Urinary bladder (tissue), 4 donors: ENCODE measurements around the gene CARMIL1. TPM values are rescaled to one million over a fixed set of nuclear protein-coding genes. Genes with fewer than 3 reads are reported as not detected.

ENCODE experiments used
- DNase-seq: peaks from one replicate; pipeline ENCODE4 v3.0.0-alpha.2; 2015; ENCODE audit errors: extremely low spot score
- H3K27ac ChIP-seq: one replicate; pipeline ENCODE4 v1.5.1; 2013; ENCODE audit warnings: low read depth, mild to moderate bottlenecking, moderate library complexity
- H3K36me3 ChIP-seq: one replicate; pipeline ENCODE4 v1.6.1; 2013; ENCODE audit warnings: mild to moderate bottlenecking, moderate library complexity; ENCODE audit not compliant: insufficient read depth
- H3K4me1 ChIP-seq: one replicate; pipeline ENCODE4 v1.6.1; 2013; ENCODE audit warnings: mild to moderate bottlenecking, moderate library complexity; ENCODE audit not compliant: insufficient read depth
- H3K4me3 ChIP-seq: one replicate; pipeline ENCODE4 v1.5.1; 2013; ENCODE audit warnings: low read depth, low read length
- WGBS: extraction: QIAGEN DNeasy Blood & Tissue Kit; methylation state at CpG from one replicate; pipeline ENCODE4 v1.1.7; 2013; 5-methylcytosine and 5-hydroxymethylcytosine counted together
- polyA plus RNA-seq: library from polyadenylated mRNA; stranded (reverse); fragments of 200-250 nt; gene quantifications from one replicate; pipeline ENCODE4 v1.2.3, GENCODE V29; 2013
- total RNA-seq: library from RNA; depleted of rRNA; stranded (reverse); fragments of >200 nt; gene quantifications from one replicate; pipeline ENCODE4 v1.2.3, GENCODE V29; 2014
- donor health status: healthy with polysubstance abuse.
- donor health status: healthy.

The CARMIL1 gene
- total and polyA plus RNA-seq, 2 donors = 11.1 to 26.5 TPM

DNA sequence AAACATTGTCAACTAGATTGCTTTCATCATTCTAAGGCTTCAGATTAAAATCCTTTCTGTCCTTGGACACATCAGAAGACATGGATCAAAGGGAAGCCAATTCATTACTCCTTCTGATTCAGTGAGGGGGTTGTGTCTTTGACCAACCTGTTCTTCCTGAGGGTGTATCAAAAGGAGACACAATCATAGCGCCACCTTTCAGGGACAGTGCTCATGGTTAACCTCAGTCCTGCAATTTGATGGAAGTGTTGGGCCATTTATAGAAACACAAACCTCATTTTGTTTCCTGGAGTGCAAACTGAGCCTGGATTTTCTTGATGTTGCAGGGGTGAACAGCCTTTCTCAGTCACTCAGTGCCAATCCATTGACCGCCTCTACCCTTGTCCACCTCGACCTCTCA is 209.0 kb downstream of the CARMIL1 start:
- no peak for DNase-seq
- Histone ChIP-seq H3K27ac (no peak overlapping the region), H3K36me3 (no peaks in the 10 kb centered on the region), H3K4me1 (no peaks in the 10 kb centered on the region), H3K4me3 (no peak overlapping the region)
- WGBS = 94% methylated on average over 3 of the region's 3 CpGs

DNA sequence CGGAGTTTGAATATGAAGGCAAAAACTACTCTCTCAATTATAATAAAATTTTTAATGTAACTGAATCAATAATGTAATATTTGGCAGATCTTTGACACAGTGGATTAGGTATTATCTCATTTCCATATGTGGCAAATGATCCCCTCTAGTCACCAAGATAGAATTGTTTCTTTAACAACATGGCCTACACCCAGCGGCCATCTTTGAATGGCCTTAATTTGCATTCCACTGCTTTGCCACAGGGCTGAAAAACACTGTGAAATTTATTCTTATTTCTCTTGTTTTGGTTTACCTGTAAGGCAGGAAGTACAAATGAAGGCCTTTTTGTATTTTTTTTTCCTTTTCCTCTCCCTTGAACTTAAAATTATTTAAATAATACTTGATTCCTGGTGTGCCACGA is 210.2 kb downstream of the CARMIL1 start:
- H3K36me3 ChIP-seq = no peaks in the 10 kb centered on the region
- no peak for DNase-seq
- 80% methylated on average over 3 of the region's 3 CpGs for WGBS
- H3K27ac ChIP-seq = no peak overlapping the region
- no peaks in the 10 kb centered on the region for H3K4me1 ChIP-seq
- no peak overlapping the region for H3K4me3 ChIP-seq

DNA sequence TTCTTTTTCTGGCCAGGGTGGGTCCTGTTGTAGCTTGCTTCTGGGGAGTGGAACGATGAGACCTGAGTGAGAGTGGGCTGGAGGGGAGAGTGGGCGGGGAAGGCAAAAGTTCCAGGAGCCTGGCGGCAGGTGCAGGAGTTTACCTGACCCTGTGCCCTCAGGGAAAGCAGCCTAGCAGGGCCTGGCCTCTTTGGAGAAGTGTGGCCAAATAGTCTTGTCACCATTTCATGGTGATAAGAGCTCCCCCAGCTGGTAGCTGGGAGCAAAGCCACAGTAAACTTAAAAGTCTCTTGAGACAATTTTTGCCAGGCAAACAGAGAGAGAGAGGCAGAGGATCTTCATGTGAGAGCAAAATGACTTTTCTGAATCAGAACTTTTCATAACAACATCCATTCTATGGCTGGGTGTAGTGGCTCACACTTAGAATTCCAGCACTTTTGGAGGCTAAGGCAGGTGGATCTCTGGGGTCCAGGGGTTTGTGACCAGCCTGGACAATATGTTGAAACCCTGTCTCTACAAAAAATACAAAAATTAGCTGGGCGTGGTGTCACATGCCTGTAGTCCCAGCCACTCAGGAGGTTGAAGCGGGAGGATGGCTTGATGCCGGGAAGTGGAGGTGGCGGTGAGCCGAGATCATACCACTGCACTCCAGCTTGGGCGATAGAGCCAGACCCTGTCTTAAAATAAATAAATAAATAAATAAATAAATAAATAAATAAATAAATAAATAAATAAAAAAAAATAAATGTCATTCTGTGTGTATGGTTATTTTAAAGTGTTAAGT is 211.0 kb downstream of the CARMIL1 start:
- peaks cover 2% of the 10 kb centered on the region for H3K36me3 ChIP-seq
- H3K4me3 ChIP-seq = no peak overlapping the region
- DNase-seq = peak; percentile 42
- WGBS = 68% methylated on average over 9 of the region's 9 CpGs
- no peak overlapping the region for H3K27ac ChIP-seq
- no peaks in the 10 kb centered on the region for H3K4me1 ChIP-seq

DNA sequence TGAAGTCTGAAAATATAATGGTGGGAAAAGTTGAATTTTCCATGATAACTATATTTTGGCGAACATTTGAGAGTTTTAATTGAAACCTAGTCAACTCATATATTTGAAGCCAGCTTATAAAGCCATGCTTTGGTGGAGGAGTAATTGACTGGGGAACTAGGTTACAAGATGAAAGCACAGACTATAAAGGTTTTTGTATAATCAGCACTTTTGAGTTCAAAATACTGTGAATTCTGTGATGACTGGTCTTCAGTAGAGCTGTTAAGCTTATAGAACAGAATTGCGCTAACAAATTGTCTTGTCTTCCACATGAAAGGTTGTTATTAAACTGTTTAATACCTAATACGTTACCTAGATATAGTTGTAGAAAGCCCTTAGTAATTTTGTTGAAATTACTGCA is 213.8 kb downstream of the CARMIL1 start:
- WGBS = 98% methylated on average over 3 of the region's 3 CpGs
- no peak for DNase-seq
- H3K4me3 ChIP-seq = no peak overlapping the region

DNA sequence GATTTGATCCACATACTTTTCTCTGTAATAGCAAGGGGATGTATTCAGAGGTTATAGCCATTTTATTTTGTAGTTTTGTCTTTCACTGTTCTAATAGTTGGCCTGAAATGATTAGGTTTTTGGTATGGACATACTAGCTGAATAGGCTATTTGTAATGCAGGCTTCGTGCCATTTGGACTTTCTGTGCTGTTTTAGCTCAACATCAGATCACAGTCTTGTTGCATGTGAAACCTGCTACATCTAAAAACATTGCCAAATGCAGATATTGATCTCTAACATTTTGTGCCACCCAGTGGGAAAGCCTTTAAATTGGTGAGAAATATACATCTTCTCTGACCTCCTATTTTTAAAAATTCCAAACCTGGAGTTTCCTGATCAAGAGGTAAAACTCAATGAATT is 215.3 kb downstream of the CARMIL1 start:
- DNase-seq = no peak
- WGBS = 86% methylated on average over 1 of the region's 1 CpG
- Histone ChIP-seq H3K4me3 (no peak overlapping the region), H3K4me1 (no peaks in the 10 kb centered on the region), H3K27ac (no peak overlapping the region), H3K36me3 (peaks cover 2% of the 10 kb centered on the region)

More for the DNA sequence above, 213.8 kb downstream of the CARMIL1 start:
- H3K27ac ChIP-seq = no peak overlapping the region
- peaks cover 2% of the 10 kb centered on the region for H3K36me3 ChIP-seq
- H3K4me1 ChIP-seq = no peaks in the 10 kb centered on the region

DNA sequence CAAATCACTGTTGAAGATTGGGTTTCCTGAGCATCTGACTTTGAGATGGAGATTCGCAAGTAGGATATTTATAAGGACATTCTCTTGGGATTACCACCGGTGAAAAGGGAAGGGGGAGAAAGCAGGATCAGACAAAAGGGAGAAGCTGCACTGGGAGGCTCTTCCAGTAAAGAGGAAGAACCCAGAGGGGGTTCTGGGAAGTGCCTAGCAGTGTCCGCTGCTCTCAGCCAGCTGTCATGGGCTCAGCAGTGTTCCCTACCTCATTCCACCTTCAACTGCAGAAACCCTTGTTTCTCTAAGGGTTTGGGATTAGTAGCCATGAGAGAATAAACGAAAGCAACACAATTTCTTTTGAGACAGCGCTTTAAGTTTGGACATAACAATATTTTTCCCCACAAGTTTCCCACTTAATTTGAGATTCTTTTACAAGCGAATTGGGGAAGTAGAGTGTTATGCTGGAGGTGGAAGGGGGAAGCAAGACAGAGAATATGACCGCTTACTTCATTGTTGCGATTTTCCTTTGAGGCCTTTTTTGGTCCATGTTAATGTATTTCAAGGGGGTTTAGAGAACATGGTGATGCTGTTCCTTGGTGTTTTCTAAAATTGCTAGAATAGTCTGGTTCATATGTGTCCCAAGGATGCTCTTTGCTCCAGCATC is 218.3 kb downstream of the CARMIL1 start:
- 87% methylated on average over 8 of the region's 8 CpGs for WGBS
- no peak overlapping the region for H3K4me3 ChIP-seq
- no peak overlapping the region for H3K27ac ChIP-seq
- no peak for DNase-seq
- no peaks in the 10 kb centered on the region for H3K4me1 ChIP-seq
- H3K36me3 ChIP-seq = peaks cover 2% of the 10 kb centered on the region

DNA sequence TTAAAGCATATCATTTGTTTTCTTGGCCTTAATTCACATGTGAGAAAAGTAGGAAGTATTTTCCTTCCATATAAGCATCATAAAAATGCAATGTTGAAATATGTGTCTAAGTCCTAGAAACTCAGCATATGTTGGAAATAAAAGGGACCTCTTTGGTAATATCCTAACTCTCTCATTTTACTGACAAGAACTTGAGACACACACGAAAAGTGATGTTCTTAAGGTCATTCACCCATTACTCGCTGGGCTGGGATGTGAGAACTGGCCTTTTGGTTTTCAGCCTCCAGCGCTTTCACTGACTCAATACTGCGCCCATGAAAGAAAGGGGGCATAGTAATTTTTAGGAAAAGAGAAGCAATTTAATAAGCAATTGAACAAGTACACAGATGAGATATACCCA is 219.3 kb downstream of the CARMIL1 start:
- 85% methylated on average over 4 of the region's 4 CpGs for WGBS
- DNase-seq = no peak

DNA sequence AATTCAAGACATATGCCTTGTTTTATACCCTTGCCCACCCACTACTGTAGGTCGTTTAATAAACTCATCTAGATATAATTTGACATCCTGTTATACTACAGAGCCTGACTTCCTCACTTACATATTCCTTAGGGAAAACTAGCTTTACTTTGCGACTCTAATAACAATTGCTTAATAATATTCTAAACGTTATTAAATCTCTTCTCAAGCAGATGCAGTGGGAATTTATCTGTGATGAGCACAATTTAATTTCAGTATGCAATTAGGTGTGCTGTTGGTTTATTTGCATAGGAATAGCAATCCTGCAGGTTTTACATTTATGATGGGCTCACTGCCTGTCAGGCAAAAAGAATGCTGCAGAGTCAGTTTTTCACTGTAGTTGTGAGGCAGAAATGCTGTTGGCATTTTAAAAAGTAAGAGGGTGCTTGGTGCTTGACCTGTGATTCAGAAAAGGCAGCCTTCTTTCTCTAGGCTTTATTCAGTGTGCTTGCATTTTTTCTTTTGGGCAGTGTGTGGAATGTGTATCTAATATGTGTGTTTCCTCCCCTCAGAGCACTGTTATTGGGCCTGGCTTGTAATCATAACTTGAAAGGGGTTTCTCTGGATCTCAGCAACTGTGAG is 220.6 kb downstream of the CARMIL1 start:
- DNase-seq = no peak
- Histone ChIP-seq H3K27ac (no peak overlapping the region), H3K4me1 (no peaks in the 10 kb centered on the region), H3K4me3 (no peak overlapping the region), H3K36me3 (no peaks in the 10 kb centered on the region)
- WGBS = 42% methylated on average over 3 of the region's 3 CpGs

More for the DNA sequence above, 219.3 kb downstream of the CARMIL1 start:
- Histone ChIP-seq H3K27ac (no peak overlapping the region), H3K4me3 (no peak overlapping the region), H3K36me3 (peaks cover 2% of the 10 kb centered on the region), H3K4me1 (no peaks in the 10 kb centered on the region)

DNA sequence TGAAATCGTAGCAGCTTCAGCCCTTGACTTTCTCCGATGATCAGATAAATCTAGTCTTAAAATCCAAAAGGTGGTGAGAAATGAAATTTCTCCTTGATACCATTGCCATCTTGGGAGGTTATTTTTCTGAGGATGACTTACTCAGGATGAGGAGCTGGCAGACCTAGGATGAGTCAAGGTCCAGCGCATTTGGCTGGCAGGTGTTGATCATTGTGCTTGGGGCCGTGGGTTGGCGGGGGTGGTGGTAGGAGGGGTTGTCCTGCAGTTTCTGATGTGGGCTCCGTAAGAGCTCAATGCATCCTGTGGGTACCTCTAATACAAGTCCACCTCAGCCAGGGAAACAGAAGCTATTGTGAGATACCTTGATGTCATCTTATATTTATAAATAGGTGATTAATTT is 224.5 kb downstream of the CARMIL1 start:
- 93% methylated on average over 6 of the region's 6 CpGs for WGBS

DNA sequence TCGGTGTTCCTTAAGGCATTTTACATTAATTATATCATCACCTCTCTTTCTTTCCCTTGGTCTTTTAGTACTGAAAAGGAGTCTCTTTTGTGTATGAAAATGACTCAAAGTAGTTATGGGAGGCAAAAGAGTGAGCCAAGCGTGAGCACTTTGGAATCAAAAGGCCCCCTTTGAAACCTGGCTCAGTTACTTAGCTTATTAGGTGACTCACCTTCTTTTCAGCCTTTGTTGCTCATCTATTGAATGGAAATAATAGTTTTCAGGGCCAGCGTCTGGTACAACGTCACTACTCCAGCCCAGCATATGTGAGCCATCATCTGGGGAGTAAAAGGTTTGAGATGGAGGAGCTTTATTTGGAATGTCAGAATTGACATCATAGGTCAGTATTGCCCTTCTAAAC is 225.5 kb downstream of the CARMIL1 start:
- H3K27ac ChIP-seq = no peak overlapping the region
- DNase-seq = no peak
- H3K4me3 ChIP-seq = no peak overlapping the region
- no peaks in the 10 kb centered on the region for H3K4me1 ChIP-seq
- WGBS = 75% methylated on average over 4 of the region's 4 CpGs
- no peaks in the 10 kb centered on the region for H3K36me3 ChIP-seq

More for the DNA sequence above, 224.5 kb downstream of the CARMIL1 start:
- no peak overlapping the region for H3K27ac ChIP-seq
- no peaks in the 10 kb centered on the region for H3K4me1 ChIP-seq
- no peak overlapping the region for H3K4me3 ChIP-seq
- DNase-seq = no peak
- H3K36me3 ChIP-seq = no peaks in the 10 kb centered on the region

DNA sequence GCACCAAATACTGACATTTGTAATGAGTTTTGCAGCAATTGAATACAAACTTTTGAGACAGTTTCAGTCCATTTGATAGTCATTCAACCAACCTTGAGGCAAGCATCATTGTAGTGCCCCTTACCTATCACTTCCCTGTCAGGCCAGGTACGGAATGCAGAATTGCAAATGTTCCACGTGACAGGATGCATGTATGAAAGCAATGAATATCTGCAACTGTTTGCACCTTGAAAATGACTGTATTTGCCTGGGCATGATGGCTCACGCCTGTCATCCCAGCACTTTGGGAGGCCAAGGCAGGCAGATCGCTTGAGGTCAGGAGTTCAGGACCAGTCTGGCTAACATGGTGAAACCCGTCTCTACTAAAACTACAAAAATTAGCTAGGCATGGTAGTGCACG is 226.8 kb downstream of the CARMIL1 start:
- WGBS = 89% methylated on average over 6 of the region's 6 CpGs
- Histone ChIP-seq H3K27ac (no peak overlapping the region), H3K36me3 (no peaks in the 10 kb centered on the region), H3K4me3 (no peak overlapping the region), H3K4me1 (no peaks in the 10 kb centered on the region)
- no peak for DNase-seq

DNA sequence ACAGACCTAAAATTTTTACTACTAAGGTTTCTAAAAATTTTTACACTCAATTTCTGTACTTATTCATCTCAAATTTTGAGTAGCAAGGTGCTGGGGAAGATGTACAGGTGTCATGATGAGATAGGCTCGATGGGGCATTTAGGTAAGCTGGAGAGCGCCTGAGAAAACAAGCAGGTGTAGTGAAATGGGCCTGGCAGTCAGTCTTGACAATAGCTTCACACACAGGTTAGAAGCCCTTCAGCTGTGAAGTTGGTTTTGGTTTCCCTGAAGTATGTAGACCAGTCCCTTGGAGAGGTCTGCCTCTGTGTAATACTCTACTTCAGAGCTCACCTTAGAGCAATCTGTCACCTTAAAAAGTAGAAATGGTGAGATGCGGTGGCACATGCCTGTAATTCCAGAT is 228.9 kb downstream of the CARMIL1 start:
- H3K4me1 ChIP-seq = no peaks in the 10 kb centered on the region
- no peak overlapping the region for H3K27ac ChIP-seq
- no peak overlapping the region for H3K4me3 ChIP-seq
- no peaks in the 10 kb centered on the region for H3K36me3 ChIP-seq
- no peak for DNase-seq
- WGBS = 98% methylated on average over 3 of the region's 3 CpGs

DNA sequence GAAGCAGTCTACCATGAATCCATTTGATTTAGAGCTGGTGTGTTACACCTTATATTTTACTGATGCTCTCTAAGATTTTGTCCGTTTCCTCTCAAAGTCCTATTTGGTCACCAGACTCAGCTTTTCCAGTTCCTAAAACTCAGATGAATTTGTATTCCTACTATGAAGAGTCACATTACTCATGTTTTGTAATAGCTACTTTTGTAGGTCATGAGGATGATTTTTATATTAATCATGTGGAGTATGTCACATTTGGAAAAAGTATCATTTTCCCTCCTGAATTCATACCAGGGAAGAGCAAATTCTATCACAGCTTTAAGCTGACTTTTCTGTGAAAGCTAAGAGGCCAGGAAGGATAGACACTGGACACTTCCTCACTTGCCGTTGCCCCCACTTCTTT is 232.2 kb downstream of the CARMIL1 start:
- Histone ChIP-seq H3K36me3 (no peaks in the 10 kb centered on the region), H3K4me3 (no peak overlapping the region), H3K4me1 (no peaks in the 10 kb centered on the region), H3K27ac (no peak overlapping the region)
- no peak for DNase-seq
- WGBS = 85% methylated on average over 2 of the region's 2 CpGs

DNA sequence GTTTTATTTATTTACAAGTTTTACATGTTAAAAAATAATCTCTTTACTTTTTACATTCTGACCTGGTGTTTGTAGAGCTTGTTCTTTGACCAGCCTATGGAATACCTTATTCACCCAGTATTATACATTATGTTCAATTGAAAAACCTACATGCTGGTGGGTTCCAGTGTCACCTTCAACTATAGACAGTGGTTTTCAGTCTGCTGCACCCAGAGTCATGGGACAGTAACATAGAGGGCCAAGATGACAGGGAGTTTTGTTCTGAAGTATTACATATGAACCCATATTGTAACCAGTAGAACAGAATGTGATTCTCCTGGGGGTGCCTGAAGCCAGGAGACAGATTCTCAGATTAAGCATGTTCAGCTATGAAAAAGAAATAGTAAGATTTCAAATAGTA is 233.4 kb downstream of the CARMIL1 start:
- no peaks in the 10 kb centered on the region for H3K4me1 ChIP-seq
- no peak overlapping the region for H3K4me3 ChIP-seq
- H3K36me3 ChIP-seq = no peaks in the 10 kb centered on the region
- H3K27ac ChIP-seq = no peak overlapping the region
- no peak for DNase-seq
